NB4 (cell line): ENCODE data around the gene GALNT10.

Source experiments
- CTCF ChIP-seq: IDR thresholded peaks from one replicate; pipeline ENCODE4 v1.5.1; 2012; ENCODE audit warnings: low read depth, low read length
- POLR2A ChIP-seq: IDR thresholded peaks from 2 replicates; pipeline ENCODE4 v1.6.1; 2011; ENCODE audit warnings: mild to moderate bottlenecking; ENCODE audit not compliant: insufficient read length; ENCODE audit errors: extremely low read depth

- TF ChIP-seq CTCF (no peak), POLR2A (no peak)
Measured at GRCh38 chr5:154320224-154321089, 129.9 kb downstream of the GALNT10 start.
